GM10266 (cell line): ENCODE measurements around the gene SGF29.

Source experiments
- DNase-seq: peaks from one replicate; pipeline ENCODE4 v3.0.0; 2012; ENCODE audit errors: extremely low spot score
- TF ChIP-seq, protein P1 (sequence below): IDR thresholded peaks from 2 replicates; pipeline ENCODE4 v1.5.1; 2012; ENCODE audit warnings: mild to moderate bottlenecking, low read depth; ENCODE audit not compliant: control insufficient read depth, insufficient read depth; ENCODE audit errors: missing control alignments

SGF29 gene

DNA sequence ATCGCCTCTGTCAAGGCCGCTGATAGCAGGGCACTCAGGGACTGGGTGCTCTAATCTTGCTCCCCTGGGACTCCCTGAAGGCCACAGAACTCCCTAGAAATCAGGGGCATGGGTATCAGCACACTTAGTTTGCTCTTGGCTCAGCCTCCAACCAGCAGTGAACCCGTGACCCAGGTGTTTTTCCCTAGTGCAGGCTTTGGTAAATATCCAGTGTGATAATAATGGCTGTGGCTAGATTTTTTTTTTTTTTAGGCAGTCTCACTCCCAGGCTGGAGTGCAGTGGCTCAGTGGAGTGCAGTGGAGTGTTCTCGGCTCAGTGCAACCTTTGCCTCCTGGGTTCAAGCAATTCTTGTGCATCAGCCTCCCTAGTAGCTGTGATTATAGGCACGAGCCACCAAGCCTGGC lies 25.3 kb upstream of the SGF29 start:
- DNase-seq = no peak
- TF ChIP-seq, protein P1, sequence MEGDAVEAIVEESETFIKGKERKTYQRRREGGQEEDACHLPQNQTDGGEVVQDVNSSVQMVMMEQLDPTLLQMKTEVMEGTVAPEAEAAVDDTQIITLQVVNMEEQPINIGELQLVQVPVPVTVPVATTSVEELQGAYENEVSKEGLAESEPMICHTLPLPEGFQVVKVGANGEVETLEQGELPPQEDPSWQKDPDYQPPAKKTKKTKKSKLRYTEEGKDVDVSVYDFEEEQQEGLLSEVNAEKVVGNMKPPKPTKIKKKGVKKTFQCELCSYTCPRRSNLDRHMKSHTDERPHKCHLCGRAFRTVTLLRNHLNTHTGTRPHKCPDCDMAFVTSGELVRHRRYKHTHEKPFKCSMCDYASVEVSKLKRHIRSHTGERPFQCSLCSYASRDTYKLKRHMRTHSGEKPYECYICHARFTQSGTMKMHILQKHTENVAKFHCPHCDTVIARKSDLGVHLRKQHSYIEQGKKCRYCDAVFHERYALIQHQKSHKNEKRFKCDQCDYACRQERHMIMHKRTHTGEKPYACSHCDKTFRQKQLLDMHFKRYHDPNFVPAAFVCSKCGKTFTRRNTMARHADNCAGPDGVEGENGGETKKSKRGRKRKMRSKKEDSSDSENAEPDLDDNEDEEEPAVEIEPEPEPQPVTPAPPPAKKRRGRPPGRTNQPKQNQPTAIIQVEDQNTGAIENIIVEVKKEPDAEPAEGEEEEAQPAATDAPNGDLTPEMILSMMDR = no peak

DNA sequence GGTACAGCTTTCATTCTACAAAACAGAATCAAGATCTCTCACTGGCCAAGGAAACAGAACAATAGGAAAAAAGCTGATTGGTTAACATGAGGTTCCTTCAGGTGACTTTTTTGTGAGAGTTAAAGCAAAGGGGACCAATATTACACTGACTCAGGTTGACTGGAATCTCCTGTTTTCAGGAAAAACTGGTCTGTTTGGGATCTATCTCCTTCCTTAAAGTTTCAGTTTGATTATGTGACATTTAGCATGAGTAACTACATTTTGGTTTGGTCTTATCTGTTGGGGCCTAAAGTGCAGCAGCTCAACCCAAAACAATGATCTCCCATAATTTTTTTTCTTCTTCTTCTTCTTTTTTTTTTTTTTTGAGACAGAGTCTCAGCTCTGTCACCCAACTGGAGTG lies 24.6 kb upstream of the SGF29 start:
- TF ChIP-seq, protein P1 = no peak
- no peak for DNase-seq

DNA sequence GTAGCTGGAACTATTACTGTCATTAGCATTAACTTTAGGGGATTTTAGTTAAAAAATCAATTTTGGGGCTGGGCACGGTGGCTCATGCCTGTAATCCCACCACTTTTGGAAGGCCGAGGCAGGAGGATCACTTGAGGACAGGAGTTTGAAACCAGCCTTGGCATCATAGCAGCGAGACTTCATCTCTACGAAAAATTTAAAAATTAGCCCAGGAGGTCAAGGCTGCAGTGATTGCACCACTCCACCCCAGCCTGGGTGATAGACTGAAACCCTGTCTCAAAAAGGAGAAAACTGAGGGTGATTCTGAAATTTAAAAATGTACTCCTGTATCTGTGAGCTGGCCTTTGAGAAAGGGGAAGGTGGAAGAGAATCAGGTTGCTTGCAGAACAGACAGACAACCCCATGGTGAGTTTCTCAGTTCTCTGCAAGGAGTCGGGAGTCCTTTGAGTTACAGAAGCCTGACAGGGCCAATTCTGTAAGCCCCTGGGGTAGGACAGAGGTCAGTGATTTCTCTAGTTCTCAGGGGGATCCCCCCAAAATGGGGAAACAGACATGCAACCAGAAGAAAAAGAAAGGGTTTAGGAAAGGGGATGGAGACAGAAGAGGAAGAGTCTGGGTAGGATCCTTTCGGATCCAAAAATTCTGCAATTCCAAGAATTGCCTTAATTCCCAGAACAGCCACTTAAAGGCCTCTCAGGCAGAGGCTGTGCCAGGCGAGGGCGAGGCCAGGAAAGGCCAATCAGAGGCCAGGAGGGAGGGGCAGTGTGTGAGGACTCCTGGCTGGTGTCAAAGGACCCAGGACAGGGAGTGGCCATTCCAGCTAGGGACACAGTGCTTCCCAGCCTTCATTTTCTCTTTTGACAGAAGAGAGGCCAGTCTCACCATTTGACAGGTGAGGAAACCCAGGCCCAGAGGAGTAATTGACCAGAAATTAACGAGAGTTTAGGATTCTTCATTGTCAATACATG lies 21.7 kb upstream of the SGF29 start:
- TF ChIP-seq, protein P1 = no peak
- DNase-seq = no peak

DNA sequence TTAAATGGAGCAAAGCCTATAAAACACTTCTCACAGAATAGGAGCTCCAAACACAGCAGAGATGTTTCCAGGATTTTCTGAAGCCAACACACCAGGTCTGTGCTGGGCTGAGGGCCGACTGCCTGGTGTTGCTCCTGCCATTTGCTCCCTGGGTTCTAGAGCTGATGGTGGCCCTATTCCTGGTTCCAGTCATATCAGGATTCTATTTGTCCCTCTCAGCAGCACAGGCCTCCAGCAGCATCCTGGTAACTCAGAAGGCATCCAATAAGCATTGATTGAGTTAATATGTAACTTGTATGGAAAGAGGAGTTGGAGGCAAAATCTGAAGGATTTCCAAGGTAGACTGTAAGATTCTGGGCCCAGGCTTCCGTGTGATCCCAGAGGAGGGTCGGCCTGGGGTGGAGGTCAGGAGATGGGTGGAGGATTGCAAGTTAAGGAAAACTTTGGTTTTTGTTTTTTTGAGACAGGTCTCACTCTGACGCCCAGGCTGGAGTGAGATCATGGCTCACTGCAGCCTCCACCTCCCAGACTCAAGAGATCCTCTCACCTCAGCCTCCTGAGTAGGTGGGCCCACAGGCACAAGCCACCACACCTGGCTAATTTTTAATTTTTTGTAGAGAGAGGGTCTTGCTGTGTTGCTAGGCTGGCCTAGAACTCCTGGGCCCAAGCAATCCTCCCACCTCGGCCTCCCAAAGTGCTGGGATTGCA lies 20.6 kb upstream of the SGF29 start:
- TF ChIP-seq, protein P1 = no peak
- DNase-seq = no peak

DNA sequence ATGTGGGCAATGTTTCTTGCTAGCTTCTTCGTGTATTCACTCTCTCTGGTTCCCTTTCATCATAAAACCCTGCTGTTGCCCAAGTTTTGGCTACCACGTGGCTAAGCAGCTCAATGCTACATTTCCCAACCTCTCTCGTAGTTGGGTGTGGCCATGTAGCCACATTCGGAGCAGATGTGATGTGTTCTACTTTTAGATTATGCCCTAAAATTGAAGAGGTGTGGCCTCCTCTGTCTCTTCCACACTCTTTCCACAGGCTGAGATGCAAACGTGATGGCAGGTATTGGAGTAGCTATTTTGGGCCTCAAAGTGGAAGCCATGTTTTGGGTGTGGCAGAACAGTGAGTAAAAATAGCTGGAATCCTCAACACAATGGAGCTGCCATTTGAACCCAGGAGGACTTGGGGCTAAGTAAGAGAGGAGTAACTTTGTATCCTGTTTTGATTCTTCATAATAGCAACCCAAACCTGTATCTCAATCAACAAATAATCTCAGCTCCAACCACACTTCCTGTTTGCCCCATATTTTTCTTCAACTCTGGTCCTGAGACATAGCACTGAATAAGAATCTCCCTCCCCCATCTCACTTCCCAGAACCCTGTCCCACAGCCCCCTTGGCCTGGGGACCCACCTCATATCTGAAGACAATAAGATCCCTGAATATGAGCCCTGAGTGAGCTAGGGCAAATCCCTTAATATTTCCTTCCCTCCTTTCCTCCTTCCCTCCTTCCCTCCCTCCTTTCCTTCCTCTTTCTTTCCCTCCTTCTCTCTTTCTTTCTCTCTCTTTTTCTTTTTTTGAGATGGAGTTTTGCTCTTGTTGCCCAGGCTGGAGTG lies 19.0 kb upstream of the SGF29 start:
- TF ChIP-seq, protein P1 = no peak
- DNase-seq = no peak

DNA sequence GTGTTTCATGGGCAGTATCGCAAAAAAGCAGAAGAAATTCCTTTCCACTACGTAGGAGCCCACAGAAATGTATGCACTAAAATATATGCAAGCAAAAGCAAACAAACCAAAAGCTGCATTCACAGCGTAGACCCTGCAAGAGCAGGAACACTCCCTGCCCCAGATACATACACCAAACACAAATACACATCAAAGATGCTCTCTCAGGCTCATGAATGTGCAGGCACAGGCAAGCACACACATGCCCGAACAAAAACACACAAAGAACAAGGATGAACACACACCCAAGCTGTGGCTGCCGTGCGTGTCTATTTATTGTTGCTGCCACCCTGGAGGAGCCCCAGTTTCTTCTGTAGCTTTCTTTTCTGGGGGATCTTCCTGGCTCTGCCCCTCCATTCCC lies 16.6 kb upstream of the SGF29 start:
- no peak for DNase-seq
- TF ChIP-seq, protein P1 = no peak
